Activated T-cell treated with anti-CD3 and anti-CD28 coated beads for 48 hours (primary cell): Measurements from ENCODE around the gene HNRNPA1L2.
"Not testable (repeated sequence)": the region's sequence is repeated elsewhere in the genome, so short reads cannot be mapped to it uniquely, and the experiment has no call there.

Source experiments
- DNase-seq: peaks from one replicate; pipeline ENCODE4 v3.0.0-alpha.2; 2020; ENCODE audit warnings: low read depth

Gene HNRNPA1L2

DNA sequence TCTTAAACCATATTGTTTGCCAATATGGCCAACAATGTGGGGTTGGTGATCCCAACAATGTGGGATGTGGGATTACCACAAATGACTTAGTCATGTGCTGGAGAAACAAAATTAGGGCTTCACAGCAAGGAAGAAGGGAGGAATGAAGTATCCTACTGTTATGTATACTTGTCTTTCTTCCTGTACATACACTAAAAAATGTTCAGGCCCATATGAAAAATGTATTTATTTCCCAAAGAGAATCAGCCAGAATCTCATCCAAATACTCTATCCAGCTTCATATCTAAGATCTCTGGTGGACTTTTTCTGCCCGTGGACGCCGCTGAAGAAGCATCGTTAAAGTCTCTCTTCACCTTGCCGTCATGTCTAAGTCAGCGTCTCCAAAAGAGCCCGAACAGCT is at the start of gene HNRNPA1L2:
TSS of gene HNRNPA1L2 (plus strand) at position 301 of the 400 bp plus-strand sequence. CDS start at position 363, 62 bp downstream.
- no peak for DNase-seq

DNA sequence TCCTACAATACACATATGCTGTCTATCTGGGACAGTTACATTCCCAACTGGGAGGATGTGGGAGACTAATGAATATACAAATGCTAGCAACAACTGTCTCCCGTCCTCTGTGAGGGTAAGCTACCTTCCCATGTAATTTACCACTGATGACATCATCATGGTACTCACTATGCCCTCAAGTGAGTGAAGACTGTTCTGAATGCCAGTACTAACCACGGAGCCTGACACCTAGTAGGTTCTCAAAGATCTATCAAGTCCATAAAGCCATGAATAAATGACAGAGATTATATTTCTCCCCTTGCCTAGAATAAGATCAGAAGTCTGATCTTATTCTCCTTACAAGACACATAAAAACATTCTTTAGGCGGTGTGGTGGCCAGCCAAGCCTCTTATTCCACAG is 49.1 kb upstream of the HNRNPA1L2 start:
- DNase-seq = not testable (repeated sequence)

DNA sequence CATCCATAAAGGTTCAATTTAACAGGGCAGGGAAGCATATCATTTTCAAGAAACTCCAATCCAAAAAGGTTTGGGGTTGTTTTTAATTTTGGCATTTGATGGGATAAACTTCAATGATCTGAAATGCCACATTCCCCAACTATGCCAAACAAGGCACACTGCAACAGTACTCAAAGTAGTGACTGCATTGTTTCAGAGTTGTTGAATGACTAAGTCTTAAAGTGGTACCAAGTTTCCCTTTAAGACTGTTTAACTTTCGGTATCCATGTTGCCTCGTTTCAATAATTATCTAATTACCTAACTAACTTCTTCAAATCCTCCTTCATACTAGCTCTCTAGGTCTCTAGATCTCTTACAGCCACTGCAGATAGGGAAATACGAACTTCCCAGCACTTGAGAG is 48.4 kb upstream of the HNRNPA1L2 start:
- not testable (repeated sequence) for DNase-seq

DNA sequence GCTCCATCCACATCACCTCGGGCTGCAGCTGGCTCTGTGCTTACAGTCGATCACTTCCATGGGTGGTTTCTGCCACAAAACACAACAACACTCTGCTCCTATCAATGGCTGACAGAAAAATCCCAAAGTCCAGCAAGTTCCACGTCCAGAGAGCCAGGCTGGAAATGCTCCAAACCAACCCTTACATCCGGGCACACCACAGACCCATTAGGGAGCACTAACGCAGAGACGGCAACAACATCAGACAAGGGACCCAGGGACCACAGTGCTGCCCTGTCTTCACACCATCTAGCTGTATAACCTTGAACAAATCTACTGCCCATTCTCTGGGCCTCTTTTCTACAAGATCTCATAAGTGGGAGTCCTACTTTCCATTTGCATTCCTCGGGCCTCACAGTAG is 47.9 kb upstream of the HNRNPA1L2 start:
- DNase-seq = not testable (repeated sequence)

DNA sequence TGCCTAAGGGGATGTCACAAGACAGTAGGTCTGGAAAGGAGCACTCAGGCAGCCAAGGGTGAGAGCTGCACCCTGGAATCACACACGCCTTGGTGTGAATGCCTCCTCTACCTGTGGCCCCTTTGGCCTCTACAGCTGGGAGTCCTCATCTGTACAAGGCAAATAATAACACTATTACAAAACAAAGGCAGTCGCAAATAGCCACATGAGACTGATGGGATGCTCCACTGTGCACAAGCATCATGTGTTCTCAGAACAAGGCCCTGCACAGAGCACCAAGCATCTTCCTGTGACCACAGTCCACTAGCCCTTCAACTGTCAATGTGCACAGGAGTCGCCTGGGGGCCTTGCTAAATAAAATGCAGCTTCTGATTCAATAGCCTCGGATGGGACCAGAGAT is 44.6 kb upstream of the HNRNPA1L2 start:
- no peak for DNase-seq

DNA sequence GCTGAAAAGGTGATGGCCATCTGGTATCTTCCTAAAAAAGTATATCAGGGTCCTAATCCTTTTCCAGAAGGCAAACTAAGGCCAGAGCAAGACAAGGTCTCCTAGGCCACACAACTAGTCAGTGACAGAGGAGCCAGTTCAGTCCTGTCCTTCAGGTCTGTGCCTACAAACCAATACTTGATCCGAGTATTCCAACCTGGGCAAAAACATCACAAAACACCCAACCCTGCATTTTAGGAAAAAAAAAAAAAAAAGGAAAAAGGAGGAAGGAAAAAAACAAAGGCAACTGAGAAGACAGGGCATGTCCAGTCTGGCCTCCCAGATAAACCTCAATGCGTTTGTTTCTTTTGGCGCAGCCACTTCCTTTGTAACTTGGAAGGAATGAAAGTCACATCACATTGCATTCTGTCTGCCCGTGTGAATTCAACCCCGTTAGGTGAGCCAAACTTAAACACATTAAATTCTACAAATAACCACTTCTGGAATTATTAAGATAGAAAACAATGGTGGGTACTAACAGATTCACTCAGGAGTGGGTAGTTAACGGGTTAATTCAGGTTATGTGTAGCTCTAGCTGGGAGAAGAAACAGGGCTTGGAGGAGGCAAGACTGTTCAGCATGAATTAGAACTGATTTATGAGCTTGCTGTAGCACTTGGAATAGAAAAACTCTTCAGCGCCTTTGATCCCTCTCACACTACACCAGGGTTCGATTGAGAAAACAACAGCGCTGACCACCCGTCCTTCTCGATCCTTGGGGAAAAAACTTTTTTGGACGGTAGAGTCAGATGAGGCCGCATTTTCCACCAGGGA is 43.0 kb upstream of the HNRNPA1L2 start:
- DNase-seq = no peak

DNA sequence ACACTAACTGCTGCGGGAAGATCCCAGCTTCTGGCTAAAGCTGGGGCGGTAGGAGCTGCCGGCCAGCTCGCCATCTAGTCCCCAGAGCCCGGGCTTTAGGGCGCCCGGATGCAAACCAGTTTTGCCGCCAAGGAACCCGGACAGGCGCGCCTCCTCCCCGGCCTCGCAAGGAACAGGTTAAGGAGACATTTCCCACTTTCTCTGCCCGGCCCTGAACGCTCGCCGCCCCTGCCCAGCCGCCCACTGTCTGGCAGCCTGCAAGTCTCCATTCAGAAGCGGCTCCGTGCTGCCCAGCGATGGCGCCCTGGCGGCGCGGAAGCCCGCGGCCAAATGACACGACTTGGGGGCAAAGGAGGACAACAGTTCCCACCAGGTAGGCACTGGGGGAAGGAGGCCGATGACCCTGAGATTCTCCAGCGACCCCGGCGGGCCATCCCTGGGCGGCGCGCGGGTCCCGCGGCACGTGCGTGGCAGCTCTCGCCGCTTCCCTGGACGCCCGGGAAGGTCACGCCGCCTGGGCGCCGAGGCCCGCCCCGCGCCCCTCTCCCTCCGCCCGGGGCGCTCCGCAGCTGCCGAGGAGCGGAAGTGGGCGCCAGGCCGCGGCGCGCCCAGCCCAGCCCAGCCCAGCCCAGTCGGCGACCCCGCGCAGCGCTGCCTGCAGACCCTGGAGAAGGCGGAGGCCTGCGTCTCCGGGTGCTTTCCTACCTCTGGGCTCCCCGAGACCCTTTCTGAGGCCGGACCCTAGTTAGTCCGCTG is 42.2 kb upstream of the HNRNPA1L2 start:
- DNase-seq = peak; percentile 17

DNA sequence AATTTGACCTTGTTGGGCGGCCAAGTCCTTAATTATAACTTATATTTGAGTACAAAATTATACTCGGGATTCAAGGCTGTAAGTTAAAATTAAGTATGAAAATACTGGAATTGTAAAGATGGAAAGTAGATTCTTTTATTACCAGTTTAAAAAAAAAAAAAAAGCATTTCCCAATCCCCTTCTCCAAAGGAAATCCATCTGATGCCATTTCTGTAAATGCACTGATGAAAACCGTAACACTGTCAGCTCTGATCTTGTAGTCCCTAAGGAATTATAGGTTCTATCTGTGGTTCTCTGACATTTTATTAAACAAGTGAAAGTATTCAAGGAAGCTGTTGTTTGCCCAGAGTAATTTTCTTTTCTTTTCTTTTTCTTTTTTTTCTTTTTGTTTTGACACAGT is 41.6 kb upstream of the HNRNPA1L2 start:
- DNase-seq = no peak

DNA sequence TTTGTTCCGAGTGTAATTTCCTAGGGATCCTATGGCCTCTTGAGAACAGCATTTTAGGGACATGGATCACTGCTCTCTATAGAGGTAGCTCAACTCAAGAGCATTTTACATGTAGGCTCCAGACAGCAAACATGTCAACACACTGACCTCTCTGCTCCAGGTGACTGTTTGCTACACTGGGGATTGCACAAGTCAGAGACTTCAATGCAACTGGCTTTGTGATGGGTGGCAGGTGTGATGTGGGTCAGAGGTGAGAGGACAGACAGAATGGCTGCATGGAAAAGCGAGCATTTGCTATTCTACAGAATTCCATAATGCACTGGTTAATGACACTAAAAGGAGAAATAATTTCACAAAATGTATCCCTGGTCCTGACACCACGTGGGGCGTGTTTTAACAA is 38.9 kb upstream of the HNRNPA1L2 start:
- DNase-seq = not testable (repeated sequence)

DNA sequence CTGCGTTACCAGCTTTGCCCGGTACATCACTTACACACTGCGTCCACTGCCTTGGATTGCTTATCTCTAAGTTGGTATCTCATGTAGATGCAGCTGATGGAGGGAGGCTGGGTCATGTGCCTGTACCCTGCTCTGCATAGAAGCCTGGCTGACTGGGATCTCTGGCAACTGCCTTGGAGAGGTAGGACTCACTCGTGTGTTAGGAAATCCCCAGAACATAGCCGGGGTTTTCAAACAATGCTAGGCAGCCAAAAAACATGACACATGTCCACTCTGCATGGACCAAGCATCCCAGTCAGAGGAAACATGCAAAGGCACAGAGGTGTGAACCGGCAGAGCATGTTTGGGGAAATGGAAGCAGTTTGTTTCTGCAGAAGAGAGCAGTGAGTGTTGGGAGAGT is 36.1 kb upstream of the HNRNPA1L2 start:
- DNase-seq = not testable (repeated sequence)

DNA sequence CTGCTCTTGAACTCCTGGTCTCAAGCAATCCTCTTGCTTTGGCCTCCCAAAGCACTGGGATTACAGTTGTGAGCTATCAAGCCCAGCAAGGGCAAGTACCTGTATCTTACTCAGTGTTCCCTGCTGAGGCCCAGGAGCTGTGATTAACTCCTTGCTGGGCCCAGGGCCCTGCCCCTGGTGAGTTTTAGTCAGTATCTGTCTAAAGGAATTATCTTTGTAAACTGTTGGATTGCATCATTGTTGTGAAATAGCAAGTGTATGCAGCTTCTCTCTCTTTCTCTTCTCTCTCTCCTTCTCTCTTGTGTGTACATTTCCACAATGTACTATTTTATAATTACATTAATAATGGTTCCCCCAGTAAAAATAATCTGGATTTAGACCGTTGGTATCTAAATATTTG is 35.4 kb upstream of the HNRNPA1L2 start:
- DNase-seq = not testable (repeated sequence)

DNA sequence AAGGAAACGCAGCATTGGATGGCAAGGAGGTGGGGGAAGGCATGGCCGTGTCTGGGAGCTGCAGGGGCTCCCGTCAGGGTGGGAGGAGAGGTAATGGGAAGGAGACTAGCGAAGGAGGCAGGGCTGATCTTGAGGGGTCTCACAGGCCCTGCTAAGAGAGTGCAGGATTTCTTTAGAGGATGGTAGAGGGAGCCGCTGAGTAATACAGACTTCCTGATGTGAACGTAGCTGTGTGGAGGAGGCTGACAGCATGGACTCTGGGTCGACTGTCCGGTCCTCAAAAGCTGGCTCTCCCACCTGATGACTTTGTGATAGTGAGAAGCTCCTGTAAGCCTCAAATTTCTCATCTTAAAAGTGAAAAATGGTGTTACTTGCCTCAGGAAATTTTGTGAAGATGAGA is 34.0 kb upstream of the HNRNPA1L2 start:
- not testable (repeated sequence) for DNase-seq

DNA sequence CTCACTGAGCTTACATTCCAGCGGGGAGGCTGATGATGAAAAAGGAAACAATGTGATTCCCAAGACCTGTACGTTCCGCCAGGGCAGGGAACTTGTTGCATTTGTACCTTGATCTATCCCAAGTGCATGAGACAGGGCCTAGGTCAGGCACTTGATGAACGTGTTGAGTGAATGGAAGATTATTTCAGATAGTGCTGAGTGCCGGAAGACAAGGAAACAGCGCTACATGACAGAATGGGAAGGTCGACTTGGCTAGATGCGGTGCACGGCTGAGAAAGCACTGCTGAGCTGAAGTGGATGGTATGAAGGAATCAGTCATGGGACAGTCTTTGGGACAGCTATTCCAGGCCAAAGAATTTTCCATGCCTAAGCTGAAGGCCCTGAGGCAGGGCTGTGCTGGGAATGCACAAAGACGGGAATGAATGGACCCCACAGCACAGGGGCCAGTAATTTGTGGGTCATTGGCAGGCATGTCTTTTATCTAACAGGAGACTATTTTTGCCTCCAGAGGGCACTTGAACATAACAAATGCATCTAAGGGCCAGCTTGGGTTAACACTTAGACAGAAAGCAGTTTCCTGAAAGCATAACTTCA is 33.1 kb upstream of the HNRNPA1L2 start:
- DNase-seq = not testable (repeated sequence)

DNA sequence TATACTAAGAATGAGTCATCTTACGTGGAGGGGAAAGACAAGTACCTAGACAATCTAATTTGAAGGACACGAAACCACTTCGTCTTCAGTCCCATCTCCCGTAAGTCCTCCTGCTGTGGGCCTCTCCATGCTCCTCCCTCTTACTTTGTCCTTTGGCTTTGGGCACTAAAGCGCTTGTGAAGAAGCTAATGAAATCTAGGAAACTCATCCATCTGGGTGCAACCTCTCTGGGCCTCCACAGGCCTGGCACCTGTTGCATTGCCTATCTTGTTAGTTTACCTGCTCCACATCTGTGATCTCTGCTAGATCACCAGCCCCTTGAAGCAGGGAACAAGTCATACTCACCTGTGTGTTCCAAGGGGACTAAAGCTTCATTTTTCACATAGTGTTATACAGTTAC is 32.1 kb upstream of the HNRNPA1L2 start:
- not testable (repeated sequence) for DNase-seq

DNA sequence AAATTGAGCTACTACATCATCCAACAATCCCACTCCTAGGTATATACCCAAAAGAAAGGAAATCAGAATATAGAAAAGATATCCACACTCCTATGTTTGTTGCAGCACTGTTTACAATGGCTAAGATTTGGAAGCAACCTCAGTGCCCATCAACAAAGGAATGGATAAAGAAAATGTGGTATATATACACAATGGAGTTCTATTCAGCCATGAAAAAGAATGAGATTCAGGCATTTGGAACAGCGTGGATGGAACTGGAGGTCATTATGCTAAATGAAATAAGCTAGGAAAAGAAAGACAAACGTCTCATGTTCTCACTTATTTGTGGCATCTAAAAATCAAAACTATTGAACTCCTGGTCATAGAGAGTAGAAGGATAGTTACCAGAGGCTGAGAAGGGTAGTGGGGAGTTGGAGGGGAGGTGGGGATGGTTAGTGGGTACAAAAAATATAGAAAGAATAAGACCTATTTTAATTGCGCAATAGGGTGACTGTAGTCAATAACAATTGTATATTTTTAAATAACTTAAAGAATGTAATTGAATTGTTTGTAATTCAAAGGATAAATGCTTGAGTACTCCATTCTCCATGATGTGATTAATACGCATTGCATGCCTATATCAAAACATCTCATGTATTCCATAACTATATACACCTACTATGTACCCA is 27.0 kb upstream of the HNRNPA1L2 start:
- no peak for DNase-seq

DNA sequence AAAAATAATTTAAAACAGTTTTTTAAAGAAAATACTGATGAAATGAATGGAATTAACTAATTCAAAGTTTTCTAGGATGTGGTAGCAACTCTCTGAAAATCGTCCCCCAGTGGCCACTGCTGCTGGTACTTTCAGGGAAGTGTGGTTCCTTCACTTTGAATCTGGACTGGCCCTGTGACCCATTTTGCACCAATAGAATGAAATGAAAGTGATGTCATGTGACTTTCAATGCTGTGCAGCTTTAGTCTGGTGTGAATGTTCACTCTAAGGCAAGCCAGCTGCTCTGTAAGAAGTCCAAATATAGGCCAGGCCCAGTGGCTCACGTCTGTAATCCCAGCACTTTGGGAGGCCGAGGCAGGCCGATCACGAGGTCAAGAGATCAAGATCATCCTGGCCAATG is 26.4 kb upstream of the HNRNPA1L2 start:
- DNase-seq = no peak

DNA sequence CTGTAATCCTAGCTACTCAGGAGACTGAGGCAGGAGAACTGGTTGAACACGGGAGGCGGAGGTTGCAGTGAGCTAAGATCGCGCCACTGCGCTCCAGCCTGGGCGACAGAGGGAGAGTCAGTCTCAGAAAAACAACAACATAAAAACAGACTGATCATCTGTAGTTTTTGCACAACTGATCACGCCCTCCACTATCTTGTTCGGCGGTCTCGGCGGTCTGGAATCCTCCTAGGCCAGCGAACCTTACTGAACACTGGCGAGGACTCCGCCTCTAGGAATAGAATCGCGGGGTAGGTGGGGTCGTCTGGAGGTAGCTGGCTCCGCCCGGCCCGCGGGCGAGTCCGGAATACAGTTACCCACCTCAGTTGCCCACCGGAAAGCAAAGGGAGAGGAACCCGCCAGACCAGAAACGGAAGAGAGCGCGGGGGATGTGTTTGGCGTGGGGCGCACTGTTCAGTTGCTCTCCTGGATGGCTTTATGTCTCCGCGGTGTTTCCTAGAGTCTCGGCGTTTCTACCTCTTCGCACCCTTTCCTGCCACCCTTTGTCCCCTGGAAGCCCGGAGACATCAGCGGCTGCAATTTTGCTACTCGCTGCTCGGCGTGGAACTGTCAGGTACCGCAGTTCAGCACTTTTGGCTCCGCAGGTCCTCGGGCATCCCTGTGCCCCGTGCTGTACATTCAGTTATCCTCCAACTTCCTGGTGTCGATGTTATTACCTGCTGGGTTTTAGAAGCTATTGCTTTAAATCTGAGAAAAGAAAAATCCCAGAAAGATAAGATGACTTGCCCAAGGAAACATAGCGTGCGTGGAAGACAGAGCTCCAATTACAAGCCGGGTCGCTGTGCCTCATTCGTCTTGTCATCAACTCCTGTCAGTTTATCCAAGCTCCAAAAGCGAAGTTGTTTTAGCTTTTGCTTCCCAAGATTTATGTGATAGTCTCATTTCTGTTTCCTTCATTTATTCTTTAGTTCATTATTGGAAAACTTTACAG is 24.9 kb upstream of the HNRNPA1L2 start:
- DNase-seq = peak; percentile 83

DNA sequence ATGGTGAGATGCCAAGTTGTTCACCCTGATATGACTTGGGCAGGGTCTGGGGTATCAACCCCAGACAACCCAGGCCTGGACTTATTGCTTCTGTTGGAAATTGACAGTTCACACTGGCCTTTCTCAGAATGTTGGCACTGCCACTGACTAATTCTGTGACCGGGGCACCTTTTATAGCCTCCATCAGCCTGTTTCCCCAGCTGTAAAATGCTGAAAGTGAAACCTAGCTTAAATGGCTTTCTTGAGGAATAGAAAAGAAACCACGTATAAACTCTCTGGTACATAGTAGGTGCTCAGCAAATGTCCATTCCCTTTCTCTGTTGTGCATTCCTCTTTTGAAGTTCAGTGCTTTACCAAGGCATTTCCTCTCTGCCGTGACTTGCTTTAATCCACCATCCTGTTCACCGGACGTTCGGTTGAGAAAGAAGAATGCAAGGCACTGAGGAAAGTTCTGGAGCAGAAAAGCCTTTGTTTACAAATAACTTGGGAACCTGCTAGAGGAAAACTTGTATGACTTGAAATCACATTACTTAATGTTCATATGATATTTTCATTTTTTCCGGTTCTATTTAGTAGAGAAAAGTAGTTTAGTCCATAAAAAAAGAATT is 11.0 kb upstream of the HNRNPA1L2 start:
- DNase-seq = not testable (repeated sequence)

DNA sequence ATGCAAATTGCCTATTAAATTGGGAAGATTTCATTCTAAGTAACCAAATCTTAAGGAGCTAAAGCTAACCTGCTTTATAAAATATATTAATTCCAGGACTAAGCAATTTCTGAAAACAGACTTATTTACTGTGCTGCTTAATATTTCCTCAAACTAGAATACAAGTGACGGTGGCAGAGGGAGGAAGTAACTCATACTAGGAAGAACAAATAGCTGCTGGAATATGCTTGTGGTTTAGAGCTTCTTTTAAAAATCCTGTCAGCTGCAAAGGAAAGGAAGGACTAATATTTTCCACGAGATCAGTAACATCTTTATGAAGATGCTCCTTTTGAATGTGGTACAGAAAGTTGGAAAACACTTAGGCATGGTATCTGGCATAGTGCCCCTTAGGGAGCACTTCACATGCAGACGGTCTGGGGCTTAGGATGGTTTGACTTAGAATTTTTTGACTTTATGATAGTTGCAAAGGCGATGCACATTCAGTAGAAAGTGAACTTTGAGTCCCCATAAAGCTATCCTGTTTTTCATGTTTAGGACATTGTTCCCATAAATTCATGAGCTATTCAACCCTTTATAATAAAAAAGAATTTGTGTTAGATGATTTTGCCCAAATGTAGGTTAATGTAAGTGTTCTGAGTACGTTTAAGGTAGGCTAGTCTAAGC is 3.4 kb upstream of the HNRNPA1L2 start:
- DNase-seq = no peak

DNA sequence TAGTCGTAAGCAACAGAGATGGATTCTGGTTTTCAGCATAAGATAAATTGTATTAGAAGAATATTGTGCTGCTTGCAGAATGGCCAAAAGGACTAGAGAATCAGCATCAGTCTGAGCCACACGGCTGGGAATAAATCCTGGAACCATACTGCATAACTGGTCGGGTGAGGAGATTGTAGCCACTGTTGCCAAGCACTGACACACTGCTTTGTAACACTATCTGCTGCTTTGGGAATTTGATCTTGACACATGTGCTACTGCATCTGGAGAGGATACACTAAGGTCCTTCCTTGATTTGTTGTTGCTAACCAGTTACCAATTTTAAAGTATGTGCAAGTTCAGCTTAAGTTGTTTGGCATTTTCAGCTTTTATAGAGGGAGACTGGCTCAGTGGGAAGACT is 1.9 kb downstream of the HNRNPA1L2 start:
- no peak for DNase-seq
